ENCODE measurements around the gene RNF168.
"Not testable (repeated sequence)": the region's sequence is repeated elsewhere in the genome, so short reads cannot be mapped to it uniquely, and the experiment has no call there.

Gene RNF168

DNA sequence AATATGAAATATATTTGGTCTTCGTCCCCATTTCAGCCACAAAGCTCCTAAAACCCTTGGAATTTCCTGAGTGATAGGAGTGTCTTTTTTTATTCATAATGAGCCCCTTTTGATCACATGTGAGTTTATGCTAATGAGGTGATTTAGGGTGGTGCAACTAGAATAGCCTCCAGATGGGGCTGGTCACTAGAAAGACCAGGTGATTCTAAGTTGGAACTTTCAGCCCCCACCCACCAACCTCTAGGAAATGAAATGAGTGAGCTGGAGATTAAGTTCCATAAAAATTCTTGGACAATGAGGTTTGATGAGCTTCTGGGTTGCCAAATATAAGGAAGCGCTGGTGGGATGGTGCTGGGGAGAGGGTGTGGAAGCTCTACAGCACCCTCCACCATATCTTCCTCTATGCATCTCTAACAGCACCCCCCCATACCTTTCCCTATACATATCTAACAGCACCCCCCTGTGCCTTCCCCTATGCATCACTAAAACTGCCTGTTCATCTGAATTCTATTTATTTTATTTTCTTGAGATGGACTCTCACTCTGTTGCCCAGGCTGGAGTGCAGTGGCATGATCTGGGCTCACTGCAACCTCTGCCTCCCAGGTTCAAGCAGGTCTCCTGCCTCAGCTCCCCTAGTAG, 13.7 kb upstream of the RNF168 start:
- no peak for DNase-seq

GRCh38 chr3:196514913-196515621, 11.5 kb upstream of the RNF168 start, which contains the start of gene SMCO1:
SMCO1 (minus strand) TSS chr3:196515346; CDS start chr3:196515209, 137 bp downstream.
- no peak for DNase-seq

DNA sequence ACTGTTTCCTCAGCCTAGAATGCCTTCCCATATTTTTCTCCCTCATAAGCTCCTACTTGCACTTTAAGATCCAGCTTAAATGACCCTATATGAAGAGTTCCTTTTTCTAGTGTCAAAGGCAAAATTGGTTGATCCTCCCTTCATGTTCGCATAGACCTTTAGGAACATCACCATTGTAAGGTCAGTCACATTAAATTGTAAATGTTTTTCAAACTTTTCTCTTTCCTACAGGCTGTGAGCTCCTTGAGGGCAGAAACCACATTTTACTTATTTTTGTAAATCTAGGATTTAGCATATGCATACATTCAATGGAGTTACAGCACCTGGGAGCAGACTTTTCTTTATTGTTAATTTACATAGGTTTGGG, 10.8 kb upstream of the RNF168 start:
- DNase-seq: no peak

DNA sequence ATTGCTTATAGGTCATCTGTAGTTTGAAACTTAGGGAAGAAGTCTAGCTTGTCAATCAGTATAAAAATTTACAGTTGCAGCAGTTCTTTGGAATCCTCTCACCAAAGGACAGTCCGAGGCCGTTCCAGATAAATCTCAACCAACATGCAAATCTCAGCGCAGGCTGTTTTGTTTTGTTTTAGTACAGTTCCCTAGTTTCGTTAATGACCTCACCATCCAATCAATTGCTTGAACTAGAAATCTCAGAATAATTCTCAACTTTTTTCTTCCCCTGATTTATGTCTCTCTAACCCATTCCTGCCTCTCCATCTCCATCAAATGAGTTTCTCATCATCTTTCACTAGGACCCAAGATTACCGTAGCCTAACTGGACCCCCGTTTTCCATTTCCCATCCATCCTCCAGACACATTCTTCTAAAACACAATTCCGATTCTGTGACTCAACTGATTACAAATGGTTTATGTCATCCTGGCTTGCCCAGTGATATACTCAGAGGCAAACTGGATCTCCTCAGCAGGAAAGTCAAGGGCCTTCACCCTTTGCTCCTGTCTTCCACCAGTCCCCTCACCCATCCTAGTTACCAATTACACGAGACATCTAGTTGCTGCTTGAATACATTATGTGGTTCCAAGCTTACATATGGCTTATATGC, 10.3 kb upstream of the RNF168 start:
- no peak for DNase-seq

GRCh38 chr3:196511646-196512425, 8.3 kb upstream of the RNF168 start:
- not testable (repeated sequence) for DNase-seq

DNA sequence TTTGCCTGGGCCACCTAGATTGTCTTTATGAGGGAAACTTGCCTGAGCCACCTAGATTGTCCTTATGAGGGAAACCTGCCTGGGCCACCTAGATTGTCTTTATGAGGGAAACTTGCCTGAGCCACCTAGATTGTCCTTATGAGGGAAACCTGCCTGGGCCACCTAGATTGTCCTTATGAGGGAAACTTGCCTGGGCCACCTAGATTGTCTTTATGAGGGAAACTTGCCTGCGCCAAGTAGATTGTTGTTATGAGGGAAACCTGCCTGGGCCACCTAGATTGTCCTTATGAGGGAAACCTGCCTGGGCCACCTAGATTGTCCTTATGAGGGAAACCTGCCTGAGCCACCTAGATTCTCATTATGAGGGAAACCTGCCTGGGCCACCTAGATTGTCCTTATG, 7.5 kb upstream of the RNF168 start:
- DNase-seq: not testable (repeated sequence)

- no peak for DNase-seq
These were observed 3.1 kb upstream of the RNF168 start for GRCh38 chr3:196506687-196507086.

GRCh38 chr3:196504556-196504955, 988 bp upstream of the RNF168 start:
- no peak for DNase-seq

GRCh38 chr3:196504077-196504398, 470 bp upstream of the RNF168 start:
- not testable (repeated sequence) for DNase-seq

GRCh38 chr3:196502775-196503195, 783 bp downstream of the RNF168 start:
- DNase-seq: peak in 30 of 51 donors; percentile 2 to 74 (median 26)

- DNase-seq: no peak
These were observed 2.1 kb downstream of the RNF168 start for GRCh38 chr3:196501316-196502044.

DNA sequence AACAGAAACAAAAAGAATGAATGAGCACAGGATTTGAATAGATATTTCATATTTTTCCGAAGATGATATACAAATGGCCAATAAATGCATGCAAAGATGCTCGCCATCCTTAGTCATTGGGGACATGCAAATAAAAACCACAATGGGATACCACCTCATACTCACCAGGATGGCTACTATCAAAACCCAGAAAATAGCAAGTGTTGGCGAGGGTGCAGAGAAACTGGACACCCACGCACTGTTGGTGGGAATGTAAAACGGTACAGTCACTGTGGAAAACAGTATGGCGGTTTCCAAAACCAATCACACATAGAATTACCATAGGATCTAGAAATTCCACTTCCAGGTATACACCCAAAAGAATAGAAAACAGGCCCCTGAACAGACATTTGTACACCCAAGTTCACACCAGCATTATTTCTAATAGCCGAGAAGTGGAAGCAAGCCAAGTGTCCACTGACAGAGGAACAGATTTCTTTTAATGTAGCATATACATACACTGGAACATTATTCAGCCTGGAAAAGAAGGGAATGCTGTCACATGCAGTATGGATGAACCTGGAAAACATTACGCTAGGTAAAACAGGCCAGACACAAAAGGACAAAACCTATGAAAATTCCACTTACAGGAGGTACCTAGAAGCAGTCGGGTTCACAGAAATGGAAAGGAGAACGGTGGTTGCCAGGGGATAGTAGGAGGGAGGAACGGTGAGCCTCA, 3.6 kb downstream of the RNF168 start:
- DNase-seq: no peak

DNA sequence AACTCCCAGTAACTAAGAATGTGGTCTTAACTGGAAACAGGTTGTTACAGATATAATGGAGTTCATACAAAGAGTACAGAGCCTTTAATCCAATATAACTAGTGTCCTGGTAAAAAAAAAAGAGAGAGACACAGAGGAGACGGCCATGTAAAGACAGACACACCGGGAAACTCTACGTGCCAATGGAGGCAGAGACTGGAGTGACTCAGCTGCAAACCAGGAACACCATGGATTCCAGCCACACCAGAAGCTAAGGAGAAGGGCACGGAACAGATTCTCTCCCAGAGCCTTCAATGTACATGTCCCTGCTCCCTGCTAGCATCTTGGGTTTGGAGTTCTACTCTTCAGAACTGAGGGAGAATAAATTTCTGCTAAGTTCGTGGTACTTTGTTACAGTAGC, 4.5 kb downstream of the RNF168 start:
- no peak for DNase-seq

DNA sequence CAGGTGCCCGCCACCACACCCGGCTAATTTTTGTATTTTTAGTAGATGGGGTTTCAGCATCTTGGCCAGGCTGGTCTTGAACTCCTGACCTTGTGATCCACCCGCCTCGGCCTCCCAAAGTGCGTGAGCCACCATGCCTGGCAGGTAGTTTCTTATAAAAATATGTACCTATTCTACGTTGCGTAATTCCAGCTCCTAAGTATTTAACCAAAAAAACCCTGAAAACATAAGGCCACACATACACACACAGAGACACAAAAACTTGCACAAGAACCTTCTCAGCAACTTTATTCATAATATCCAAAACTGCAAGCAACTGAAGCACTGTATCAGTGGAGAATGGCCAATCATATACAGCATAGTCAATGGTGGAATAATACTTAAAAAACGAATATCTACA, 5.3 kb downstream of the RNF168 start:
- no peak for DNase-seq

GRCh38 chr3:196496183-196496582, 7.4 kb downstream of the RNF168 start:
- no peak for DNase-seq

DNA sequence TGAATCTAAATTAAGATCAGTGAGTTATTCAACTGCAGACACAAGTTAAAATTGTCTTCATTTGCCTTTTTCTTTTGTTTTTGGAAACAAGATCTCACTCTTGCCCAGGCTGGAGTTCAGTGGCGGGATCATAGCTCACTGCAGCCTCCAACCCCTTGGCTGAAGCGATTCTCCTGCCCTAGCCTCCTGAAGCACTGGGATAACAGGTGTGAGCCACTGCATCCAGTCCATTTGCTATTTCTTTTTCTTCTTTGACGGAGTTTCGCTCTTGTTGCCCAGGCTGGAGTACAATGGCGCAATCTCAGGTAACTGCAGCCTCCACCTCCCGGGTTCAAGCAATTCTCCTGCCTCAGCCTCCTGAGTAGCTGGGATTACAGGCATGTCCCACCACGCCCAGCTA, 10.3 kb downstream of the RNF168 start:
- no peak for DNase-seq

DNA sequence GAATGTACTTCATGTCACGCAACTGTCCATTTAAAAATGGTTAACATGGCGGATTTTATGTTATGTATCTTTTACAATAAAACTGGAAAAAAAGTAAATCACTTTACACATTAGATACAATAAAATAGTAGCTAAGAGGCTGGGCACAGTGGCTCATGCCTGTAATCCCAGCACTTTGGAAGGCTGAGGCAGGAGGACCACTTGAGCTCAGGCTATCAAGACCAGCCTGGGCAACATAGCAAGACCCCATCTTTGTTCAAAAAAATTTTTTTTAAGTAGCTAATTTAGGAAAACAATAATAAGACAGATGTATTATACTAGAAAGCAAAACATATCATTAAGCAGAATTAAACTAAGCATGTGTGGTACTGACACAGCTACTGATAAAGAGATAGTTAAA, 11.5 kb downstream of the RNF168 start:
- DNase-seq: no peak

DNA sequence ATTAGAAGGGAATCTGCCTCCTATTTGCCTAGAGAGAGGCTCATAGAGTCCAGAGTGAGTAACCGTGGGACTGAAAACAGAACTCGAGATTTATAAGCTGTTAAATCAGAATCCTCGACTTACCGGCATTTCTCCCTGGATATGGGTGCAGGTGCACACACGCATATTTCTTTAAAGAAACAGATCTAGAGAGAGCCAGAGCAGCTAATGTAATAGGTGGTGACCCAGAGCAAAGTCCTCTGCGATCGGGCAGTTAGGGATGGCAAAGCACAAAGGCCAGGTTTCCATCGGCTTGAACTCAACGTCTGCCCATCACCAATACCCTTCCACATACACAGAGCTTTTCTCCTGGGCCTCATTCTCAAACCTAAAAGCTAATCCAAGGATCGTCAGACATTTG, 13.8 kb downstream of the RNF168 start:
- no peak for DNase-seq

- no peak for DNase-seq
These were observed 17.3 kb downstream of the RNF168 start for GRCh38 chr3:196486263-196486662.

DNA sequence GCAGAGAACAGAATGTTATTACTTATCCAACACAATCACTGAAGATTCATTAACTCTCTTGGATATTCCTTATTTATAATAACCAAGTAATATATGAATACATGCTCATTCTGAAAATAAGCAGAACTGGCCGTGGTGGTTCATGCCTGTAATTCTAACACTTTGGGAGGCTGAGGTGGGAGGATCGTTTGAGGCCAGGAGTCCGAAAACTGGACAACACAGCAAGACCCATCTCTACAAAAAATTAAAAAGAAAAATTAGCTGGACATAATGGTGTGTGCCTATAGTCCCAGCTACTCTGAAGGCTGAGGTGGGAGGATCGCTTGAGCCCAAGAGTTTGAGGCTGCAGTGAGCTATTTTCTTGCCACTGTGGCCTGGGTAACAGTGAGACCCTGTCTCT, 25.9 kb downstream of the RNF168 start:
- no peak for DNase-seq

- DNase-seq: no peak
These were observed 31.3 kb downstream of the RNF168 start for GRCh38 chr3:196472286-196472685.

All from hypothalamus (tissue), 51 donors.